ENCODE results near the gene RNF121.
A peak's percentile ranks its signal among the peaks of the same experiment; 100 is the strongest.

RNF121 gene

GRCh38 chr11:72036687-72037086 is 107.8 kb downstream of the RNF121 start:
- no peak for DNase-seq (ENCODE audit: extremely low read depth, low read depth)

GRCh38 chr11:72037554-72038311 is 108.9 kb downstream of the RNF121 start:
- DNase-seq (ENCODE audit: extremely low read depth, low read depth), result no peak
- TF ChIP-seq CTCF (IDR thresholded peaks at IDR 0.05; ENCODE audit: low read depth, low read length), result no peak

More at GRCh38 chr11:72036687-72037086, 107.8 kb downstream of the RNF121 start:
- no peak for TF ChIP-seq CTCF (IDR thresholded peaks at IDR 0.05; ENCODE audit: low read depth, low read length)

GRCh38 chr11:72038491-72038890 is 109.6 kb downstream of the RNF121 start:
- peak; percentile 61 for DNase-seq (ENCODE audit: extremely low read depth, low read depth)
- no peak for TF ChIP-seq CTCF (IDR thresholded peaks at IDR 0.05; ENCODE audit: low read depth, low read length)

- TF ChIP-seq CTCF (IDR thresholded peaks at IDR 0.05; ENCODE audit: low read depth, low read length), result no peak
- peak; percentile 60 for DNase-seq (ENCODE audit: extremely low read depth, low read depth)
These were observed 110.4 kb downstream of the RNF121 start for GRCh38 chr11:72039031-72039855.

GRCh38 chr11:72039856-72040401 is 111.1 kb downstream of the RNF121 start:
- DNase-seq (ENCODE audit: extremely low read depth, low read depth), result no peak
- no peak for TF ChIP-seq CTCF (IDR thresholded peaks at IDR 0.05; ENCODE audit: low read depth, low read length)

GRCh38 chr11:72040491-72041363 is 111.9 kb downstream of the RNF121 start:
- TF ChIP-seq CTCF (IDR thresholded peaks at IDR 0.05; ENCODE audit: low read depth, low read length), result no peak
- DNase-seq (ENCODE audit: extremely low read depth, low read depth), result peak; percentile 90

Data from AG09319 (cell line).